SK-N-SH (cell line): Measurements from ENCODE around the gene CLEC16A.

ENCODE experiments used
- EP300 ChIP-seq, 2 experiments: IDR thresholded peaks; 2 replicates each; pipeline versions ENCODE4 v1.4.0 to v1.6.1; 2012; ENCODE audit warnings: borderline replicate concordance in 1 of 2, low read depth in 1 of 2, low read length in 1 of 2
- EZH2phosphoT487 ChIP-seq: fragments of 200-600 bp; sonication (generic); IDR thresholded peaks from 2 replicates; pipeline ENCODE4 v1.6.1; 2017; ENCODE audit warnings: low read depth, mixed run types, mild to moderate bottlenecking, antibody characterized with exemption, moderate library complexity, borderline replicate concordance
- GABPA ChIP-seq: IDR thresholded peaks from 2 replicates; pipeline ENCODE4 v1.4.0; 2012; ENCODE audit warnings: low read depth, mild to moderate bottlenecking
- RAD21 ChIP-seq: IDR thresholded peaks from 2 replicates; pipeline ENCODE4 v1.6.1; 2012; ENCODE audit warnings: mild to moderate bottlenecking, low read length
- TF ChIP-seq, protein P1 (sequence below): fragments of 200-600 bp; sonication (generic); IDR thresholded peaks from 2 replicates; pipeline ENCODE4 v1.6.1; 2017; ENCODE audit warnings: antibody characterized with exemption, mild to moderate bottlenecking, moderate library complexity
- TF ChIP-seq, protein P2 (sequence below): IDR thresholded peaks from 2 replicates; pipeline ENCODE4 v1.4.0; 2012; ENCODE audit warnings: low read depth, borderline replicate concordance

DNA sequence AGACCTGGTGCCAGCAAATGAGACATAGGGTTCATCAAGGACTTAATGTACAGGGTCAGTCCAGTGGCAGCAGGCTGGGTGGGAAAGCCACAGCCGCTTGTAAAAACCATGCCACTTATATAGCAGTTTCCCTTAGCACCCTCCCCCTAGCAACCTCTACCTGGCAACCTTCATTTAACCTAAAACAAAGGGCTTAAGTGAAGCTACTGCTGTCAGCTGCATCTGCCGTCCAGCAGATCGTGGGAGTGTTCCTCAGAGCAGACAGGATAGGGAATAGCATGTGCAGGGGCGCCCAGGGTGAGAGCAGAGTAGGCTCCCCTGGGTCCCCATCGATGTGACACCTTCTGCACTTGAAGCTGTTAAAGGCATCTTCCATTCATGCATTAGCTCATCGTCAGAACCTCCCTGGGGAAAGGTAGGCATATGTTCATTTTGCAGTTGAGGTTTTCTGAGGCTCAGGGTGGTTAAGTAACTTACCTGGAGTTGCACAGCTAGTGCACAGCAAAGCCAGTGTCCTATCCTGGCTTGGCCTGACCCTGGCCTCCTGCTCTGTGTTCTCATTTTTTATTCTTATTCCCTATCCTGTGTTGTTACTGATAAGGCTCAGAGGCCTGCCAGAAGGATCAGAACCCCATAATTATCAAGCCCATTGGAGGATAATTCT lies 199.1 kb downstream of the CLEC16A start:
- TF ChIP-seq, protein P1, sequence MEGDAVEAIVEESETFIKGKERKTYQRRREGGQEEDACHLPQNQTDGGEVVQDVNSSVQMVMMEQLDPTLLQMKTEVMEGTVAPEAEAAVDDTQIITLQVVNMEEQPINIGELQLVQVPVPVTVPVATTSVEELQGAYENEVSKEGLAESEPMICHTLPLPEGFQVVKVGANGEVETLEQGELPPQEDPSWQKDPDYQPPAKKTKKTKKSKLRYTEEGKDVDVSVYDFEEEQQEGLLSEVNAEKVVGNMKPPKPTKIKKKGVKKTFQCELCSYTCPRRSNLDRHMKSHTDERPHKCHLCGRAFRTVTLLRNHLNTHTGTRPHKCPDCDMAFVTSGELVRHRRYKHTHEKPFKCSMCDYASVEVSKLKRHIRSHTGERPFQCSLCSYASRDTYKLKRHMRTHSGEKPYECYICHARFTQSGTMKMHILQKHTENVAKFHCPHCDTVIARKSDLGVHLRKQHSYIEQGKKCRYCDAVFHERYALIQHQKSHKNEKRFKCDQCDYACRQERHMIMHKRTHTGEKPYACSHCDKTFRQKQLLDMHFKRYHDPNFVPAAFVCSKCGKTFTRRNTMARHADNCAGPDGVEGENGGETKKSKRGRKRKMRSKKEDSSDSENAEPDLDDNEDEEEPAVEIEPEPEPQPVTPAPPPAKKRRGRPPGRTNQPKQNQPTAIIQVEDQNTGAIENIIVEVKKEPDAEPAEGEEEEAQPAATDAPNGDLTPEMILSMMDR, result no peak
- no peak for TF ChIP-seq RAD21
- TF ChIP-seq GABPA, result no peak
- TF ChIP-seq, protein P2, sequence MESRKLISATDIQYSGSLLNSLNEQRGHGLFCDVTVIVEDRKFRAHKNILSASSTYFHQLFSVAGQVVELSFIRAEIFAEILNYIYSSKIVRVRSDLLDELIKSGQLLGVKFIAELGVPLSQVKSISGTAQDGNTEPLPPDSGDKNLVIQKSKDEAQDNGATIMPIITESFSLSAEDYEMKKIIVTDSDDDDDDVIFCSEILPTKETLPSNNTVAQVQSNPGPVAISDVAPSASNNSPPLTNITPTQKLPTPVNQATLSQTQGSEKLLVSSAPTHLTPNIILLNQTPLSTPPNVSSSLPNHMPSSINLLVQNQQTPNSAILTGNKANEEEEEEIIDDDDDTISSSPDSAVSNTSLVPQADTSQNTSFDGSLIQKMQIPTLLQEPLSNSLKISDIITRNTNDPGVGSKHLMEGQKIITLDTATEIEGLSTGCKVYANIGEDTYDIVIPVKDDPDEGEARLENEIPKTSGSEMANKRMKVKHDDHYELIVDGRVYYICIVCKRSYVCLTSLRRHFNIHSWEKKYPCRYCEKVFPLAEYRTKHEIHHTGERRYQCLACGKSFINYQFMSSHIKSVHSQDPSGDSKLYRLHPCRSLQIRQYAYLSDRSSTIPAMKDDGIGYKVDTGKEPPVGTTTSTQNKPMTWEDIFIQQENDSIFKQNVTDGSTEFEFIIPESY, result no peak
- no peak for TF ChIP-seq EP300 (IDR thresholded peaks at IDR 0.05; ENCODE audit: borderline replicate concordance in 1 of 2, low read depth in 1 of 2, low read length in 1 of 2)
- no peak for TF ChIP-seq EZH2phosphoT487
